GM19351 (cell line): Measurements from ENCODE around the gene PKD2L1.
"Not testable (repeated sequence)": the region's sequence is repeated elsewhere in the genome, so short reads cannot be mapped to it uniquely, and the experiment has no call there.

ENCODE experiments used
- ATAC-seq: cut with Tn5 transposase; IDR thresholded peaks from one replicate; pipeline ENCODE4 v1.9.1; 2021; ENCODE audit warnings: mild to moderate bottlenecking, moderate library complexity; ENCODE audit not compliant: unreplicated experiment

The PKD2L1 gene

DNA sequence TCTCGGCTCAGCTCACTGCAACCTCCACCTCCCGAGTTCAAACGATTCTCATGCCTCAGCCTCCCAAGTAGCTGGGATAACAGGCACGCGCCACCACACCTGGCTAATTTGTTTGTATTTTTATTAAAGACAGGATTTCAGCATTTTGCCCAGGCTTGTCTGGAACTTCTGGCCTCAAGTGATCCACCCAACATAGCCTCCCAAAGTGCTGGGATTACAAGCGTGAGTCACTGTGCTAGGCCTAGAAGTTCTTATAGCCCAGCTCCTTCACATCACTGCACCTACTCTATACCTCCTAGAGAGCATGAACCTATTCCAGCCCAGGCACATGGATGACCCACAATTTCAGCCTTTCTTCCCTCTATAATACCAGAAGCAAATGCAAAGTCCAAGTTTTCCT lies 42.3 kb downstream of the PKD2L1 start:
- no peak for ATAC-seq

DNA sequence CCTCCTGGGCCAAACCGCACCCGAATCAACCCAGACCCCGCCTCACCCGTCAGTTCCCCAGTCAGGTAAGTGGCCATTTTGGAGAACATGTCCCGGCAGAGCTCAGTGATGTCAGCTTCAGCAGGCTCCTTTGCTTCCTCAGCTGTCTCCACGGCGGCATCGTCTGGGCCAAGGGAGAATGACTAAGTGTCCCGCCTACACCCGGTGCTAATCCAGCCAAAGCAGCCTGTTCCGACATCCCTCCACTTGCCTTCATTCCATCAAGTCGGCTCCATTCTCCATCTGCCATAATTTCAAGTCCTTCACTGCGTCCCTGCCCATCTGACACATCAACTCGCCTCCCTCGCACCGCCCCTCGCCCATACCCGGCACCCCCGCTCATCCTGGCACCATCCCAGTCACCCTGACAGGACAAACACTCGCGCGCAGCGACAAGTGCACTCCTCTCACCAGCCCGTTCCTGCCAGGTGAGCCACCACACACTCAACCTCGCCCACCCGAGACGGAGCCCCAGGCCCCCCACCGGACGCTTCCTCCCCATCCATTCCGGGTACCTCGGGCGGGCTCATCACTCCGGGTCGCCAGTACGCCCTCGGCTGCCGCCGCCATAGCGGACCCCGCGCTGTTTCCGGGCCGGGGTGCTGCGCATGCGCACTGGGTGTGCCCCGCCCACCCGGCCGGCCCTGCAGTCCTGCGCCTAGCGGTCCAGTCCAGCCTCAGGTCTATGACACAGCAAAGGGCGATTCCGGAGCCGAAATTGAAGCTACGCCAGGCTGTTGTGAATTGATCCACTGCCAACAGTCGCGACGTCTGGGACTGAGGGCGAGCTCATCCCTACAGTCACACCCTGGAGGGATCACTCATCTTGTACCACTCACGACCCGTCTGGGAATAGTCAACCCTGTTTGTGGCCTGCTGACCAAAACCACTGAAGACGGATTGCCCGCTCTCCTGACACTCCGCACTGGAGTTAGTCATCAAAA lies 43.7 kb downstream of the PKD2L1 start, which contains the start of gene BLOC1S2:
Gene BLOC1S2, minus strand, starts transcription at position 630 of the 983 bp plus-strand sequence. Its CDS starts 21 bp downstream, at position 609.
- peak; percentile 89 for ATAC-seq

DNA sequence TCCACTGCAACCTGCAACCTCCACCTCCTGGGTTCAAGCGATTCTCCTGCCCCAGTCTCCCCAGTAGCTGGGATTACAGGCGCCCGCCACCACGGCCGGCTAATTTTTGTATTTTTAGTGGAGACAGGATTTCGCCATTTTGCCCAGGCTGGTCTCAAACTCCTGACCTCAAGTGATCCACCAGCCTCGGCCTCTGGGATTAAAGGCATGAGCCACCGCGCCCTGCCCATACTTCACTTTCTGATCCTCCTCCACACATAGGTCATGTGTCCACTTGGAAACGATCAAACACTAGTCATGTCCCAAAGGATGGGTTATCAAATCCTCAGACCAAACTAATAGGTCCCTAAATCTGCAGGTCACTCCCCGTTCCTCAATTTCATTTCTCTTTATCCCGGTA lies 44.7 kb downstream of the PKD2L1 start:
- not testable (repeated sequence) for ATAC-seq

- no peak for ATAC-seq
Observed at GRCh38 chr10:100282907-100283306, 47.1 kb downstream of the PKD2L1 start.

- not testable (repeated sequence) for ATAC-seq
Observed at GRCh38 chr10:100276971-100277370, 53.1 kb downstream of the PKD2L1 start.

- ATAC-seq = peak; percentile 88
Observed at GRCh38 chr10:100267239-100268104, 62.6 kb downstream of the PKD2L1 start, which contains the start of gene CWF19L1. Gene CWF19L1, minus strand, starts transcription at chr10:100267638. Its CDS starts 45 bp downstream, at chr10:100267593.

DNA sequence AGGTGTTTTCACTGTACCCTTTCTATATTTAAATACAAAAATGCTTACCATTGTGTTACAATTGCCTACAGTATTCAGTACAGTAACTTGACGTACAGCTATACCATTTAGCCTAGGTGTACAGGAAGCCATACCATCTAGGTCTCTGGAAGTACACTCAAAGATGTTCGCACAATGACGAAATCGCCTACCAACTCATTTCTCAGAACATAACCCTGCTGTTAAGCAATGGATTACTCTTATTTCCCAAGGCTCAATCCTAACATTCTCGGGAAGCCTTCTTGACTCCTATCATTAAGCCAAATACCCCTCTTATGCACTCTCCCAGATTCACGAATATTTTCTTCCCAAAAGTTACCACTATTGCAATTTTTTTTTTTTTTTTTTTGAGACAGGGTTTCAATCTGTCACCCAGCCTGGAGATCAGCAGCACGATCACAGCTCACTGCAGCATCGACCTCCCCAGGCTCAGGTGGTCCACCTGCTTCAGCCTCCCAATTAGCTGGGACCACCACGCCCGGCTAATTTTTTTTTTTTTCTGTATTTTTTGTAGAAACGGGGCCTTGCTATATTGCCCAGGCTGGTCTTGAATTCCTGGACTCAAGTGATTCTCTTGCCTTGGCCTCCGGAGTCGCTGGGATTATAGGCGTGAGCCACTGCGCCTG lies 64.1 kb downstream of the PKD2L1 start:
- ATAC-seq = no peak

- no peak for ATAC-seq
Observed at GRCh38 chr10:100254191-100254590, 75.8 kb downstream of the PKD2L1 start.

GRCh38 chr10:100253041-100253440 lies 77.0 kb downstream of the PKD2L1 start:
- ATAC-seq = no peak

- ATAC-seq = no peak
Observed at GRCh38 chr10:100248820-100249219, 81.2 kb downstream of the PKD2L1 start.

GRCh38 chr10:100245484-100246220 lies 84.4 kb downstream of the PKD2L1 start:
- ATAC-seq = no peak

DNA sequence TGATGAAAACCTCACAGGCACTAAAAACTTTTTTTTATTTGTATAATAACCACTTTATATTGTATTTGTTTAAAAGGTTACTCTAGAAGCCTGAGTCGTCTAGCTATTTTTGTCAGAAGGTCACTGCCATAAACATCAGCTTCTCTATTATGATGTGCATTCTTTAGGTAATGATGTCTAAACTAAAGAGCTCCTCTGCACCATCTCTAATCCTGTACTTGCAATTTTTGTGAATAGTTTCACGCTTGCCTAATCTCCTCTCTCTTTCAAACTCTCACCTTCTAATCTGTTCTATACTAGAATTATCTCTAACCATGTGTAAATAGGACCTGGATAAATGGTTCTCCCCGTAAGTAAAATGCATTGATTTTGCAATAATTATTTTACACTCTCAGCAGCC lies 90.2 kb downstream of the PKD2L1 start:
- no peak for ATAC-seq

DNA sequence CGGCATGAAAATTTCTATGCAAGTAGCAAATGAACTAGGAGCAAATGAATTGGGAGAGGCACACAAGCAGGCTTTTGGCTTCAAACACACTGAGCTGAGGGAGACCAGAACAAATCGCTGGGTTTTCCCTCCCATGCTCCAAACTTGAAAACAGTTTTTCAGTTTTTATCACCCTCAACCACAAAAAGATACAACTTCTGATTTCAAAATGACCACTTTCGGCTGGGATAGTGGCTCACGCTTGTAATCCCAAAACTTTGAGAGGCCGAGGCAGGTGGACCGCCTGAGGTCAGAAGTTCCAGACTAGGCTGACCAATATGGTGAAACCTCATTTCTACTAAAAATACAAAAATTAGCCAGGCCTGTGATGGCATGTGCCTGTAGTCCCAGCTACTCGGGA lies 91.6 kb downstream of the PKD2L1 start:
- no peak for ATAC-seq
